Transverse colon (tissue), 4 donors: ENCODE data around the gene HSD11B1. TPM values are rescaled to one million over a fixed set of nuclear protein-coding genes. Genes with fewer than 3 reads are reported as not detected.

Source experiments
- DNase-seq: peaks from one replicate; pipeline ENCODE4 v3.0.0-alpha.2; 2019
- H3K27ac ChIP-seq, 4 donors: fragments of 200-600 bp; sonication (generic); 2 replicates each; pipeline ENCODE4 v1.5.1; 2016 to 2018; ENCODE audit warnings: inconsistent platforms in 4 of 4
- H3K27me3 ChIP-seq: fragments of 200-600 bp; sonication (generic); 2 replicates; pipeline ENCODE4 v1.5.1; 2017; ENCODE audit warnings: inconsistent platforms
- H3K36me3 ChIP-seq, 4 donors: fragments of 200-600 bp; sonication (generic); 2 replicates each; pipeline ENCODE4 v1.5.1; 2017 to 2019; ENCODE audit warnings: inconsistent platforms in 4 of 4
- H3K4me1 ChIP-seq, 4 donors: fragments of 200-600 bp; sonication (generic); 2 replicates each; pipeline ENCODE4 v1.5.1; 2017 to 2020; ENCODE audit warnings: inconsistent platforms in 4 of 4
- H3K4me3 ChIP-seq, 4 donors: fragments of 200-600 bp; sonication (generic); 1 replicate in 1 of 4; 2 replicates in 3 of 4; pipeline versions ENCODE4 v1.5.1 to v1.6.1; 2017 to 2019; ENCODE audit warnings: inconsistent platforms in 4 of 4
- H3K9me3 ChIP-seq, 2 donors: fragments of 200-600 bp; sonication (generic); 2 replicates each; pipeline ENCODE4 v1.5.1; 2017 to 2019; ENCODE audit warnings: inconsistent platforms in 2 of 2
- CTCF ChIP-seq, 5 experiments: fragments of 200-600 bp in 3 of 5; fragments of 450-650 bp in 2 of 5; sonication (generic) in 3 of 5; IDR thresholded peaks; 1 replicate in 2 of 5; 2 replicates in 3 of 5; pipeline ENCODE4 v1.5.1; 2016 to 2017; ENCODE audit warnings: antibody characterized with exemption in 5 of 5, inconsistent platforms in 3 of 5, mild to moderate bottlenecking in 2 of 5, moderate library complexity in 1 of 5
- EP300 ChIP-seq: sonication (generic); formaldehyde crosslinking; IDR thresholded peaks from one replicate; pipeline ENCODE4 v1.6.1; 2017; ENCODE audit warnings: antibody characterized with exemption, low read depth
- POLR2A ChIP-seq: fragments of 450-650 bp; IDR thresholded peaks from one replicate; pipeline ENCODE4 v1.6.1; 2016; ENCODE audit warnings: antibody characterized with exemption, mild to moderate bottlenecking, moderate library complexity
- POLR2AphosphoS5 ChIP-seq, 3 donors: sonication (generic); formaldehyde crosslinking; IDR thresholded peaks; one replicate each; pipeline ENCODE4 v1.6.1; 2016; ENCODE audit warnings: antibody characterized with exemption in 3 of 3
- WGBS, 2 donors: methylation state at CpG; one replicate each; pipeline ENCODE4 v1.1.5; 2018; ENCODE audit warnings: low coverage in 1 of 2; 5-methylcytosine and 5-hydroxymethylcytosine counted together
- in situ Hi-C, 4 donors: fragments of 200-750 bp; cut with MboI; loops; one replicate each; pipeline versions ENCODE4 v1.15.0 to v1.15.1; 2017; ENCODE audit warnings: low sequenced_read_pairs in 3 of 4, low pct_ligation_motif_present in 1 of 4, low pct_unique_long_range_greater_than_20kb in 1 of 4
- intact Hi-C: fragments of 100-400 bp; cut with DNase I; formaldehyde crosslinking; loops from one replicate; pipeline ENCODE4 v1.15.1; 2023; ENCODE audit warnings: low total_unique reads
- total RNA-seq, 4 donors: library from RNA; depleted of rRNA; stranded (reverse); fragments of >200 nt; gene quantifications; one replicate each; pipeline ENCODE4 v1.1.0, GENCODE V29; 2016

The HSD11B1 gene
- total RNA-seq, 4 donors from 2014 or later: 1.5 to 3.7 (median 2.6) TPM; not detected in 1

GRCh38 chr1:209733409-209734192, 29.0 kb downstream of the HSD11B1 start:
- WGBS, 2 donors: 71 to 80% methylated on average over 3 of the region's 3 CpGs
- intact Hi-C loops: no loop called here
- no peaks in the 10 kb centered on the region for H3K36me3 ChIP-seq
- no peak for DNase-seq
- H3K27ac ChIP-seq: no peak overlapping the region
- H3K4me1 ChIP-seq: no peaks in the 10 kb centered on the region
- TF ChIP-seq POLR2A (no peak), POLR2AphosphoS5 (IDR thresholded peaks at IDR 0.05) (no peak), CTCF (IDR thresholded peaks at IDR 0.05) (no peak), EP300 (no peak)
- H3K27me3 ChIP-seq: no peaks in the 10 kb centered on the region
- H3K9me3 ChIP-seq: no peaks in the 10 kb centered on the region
- H3K4me3 ChIP-seq: no peak overlapping the region
- in situ Hi-C loops: loop anchor here in 1 of 4 donors (10.0 kb wide), 1 partner anchor 159 kb away; no protein-coding TSS in a partner anchor

- intact Hi-C loops (no loop called here), in situ Hi-C loops (loop anchor here in 1 of 4 donors (10.0 kb wide), 1 partner anchor 162 kb away; no protein-coding TSS in a partner anchor)
- H3K9me3 ChIP-seq: no peaks in the 10 kb centered on the region
- TF ChIP-seq POLR2AphosphoS5 (IDR thresholded peaks at IDR 0.05): no peak
- TF ChIP-seq CTCF (IDR thresholded peaks at IDR 0.05): no peak
- TF ChIP-seq POLR2A: no peak
- TF ChIP-seq EP300: no peak
- H3K4me3 ChIP-seq: no peak overlapping the region
- no peaks in the 10 kb centered on the region for H3K27me3 ChIP-seq
- H3K27ac ChIP-seq: no peak overlapping the region
- WGBS, 2 donors: 77 to 78% methylated on average over 3 of the region's 3 CpGs
- H3K4me1 ChIP-seq: no peaks in the 10 kb centered on the region
- DNase-seq: no peak
- no peaks in the 10 kb centered on the region for H3K36me3 ChIP-seq
These were observed 32.0 kb downstream of the HSD11B1 start for GRCh38 chr1:209736490-209737117.

GRCh38 chr1:209737118-209737505, 32.5 kb downstream of the HSD11B1 start:
- H3K27ac ChIP-seq: no peak overlapping the region
- no peaks in the 10 kb centered on the region for H3K36me3 ChIP-seq
- in situ Hi-C loops (loop anchor here in 1 of 4 donors (10.0 kb wide), 1 partner anchor 162 kb away; no protein-coding TSS in a partner anchor), intact Hi-C loops (no loop called here)
- H3K9me3 ChIP-seq: no peaks in the 10 kb centered on the region
- H3K4me1 ChIP-seq: no peaks in the 10 kb centered on the region
- H3K27me3 ChIP-seq: no peaks in the 10 kb centered on the region
- H3K4me3 ChIP-seq: no peak overlapping the region
- no peak for DNase-seq
- no peak for TF ChIP-seq POLR2A
- TF ChIP-seq POLR2AphosphoS5 (IDR thresholded peaks at IDR 0.05): no peak
- no peak for TF ChIP-seq CTCF (IDR thresholded peaks at IDR 0.05)
- no peak for TF ChIP-seq EP300
- 85 to 100% methylated on average over 2 to 5 of the region's 5 CpGs for WGBS, 2 donors

GRCh38 chr1:209738270-209738669, 33.6 kb downstream of the HSD11B1 start:
- intact Hi-C loops: no loop called here
- no peak overlapping the region for H3K4me3 ChIP-seq
- no peak for DNase-seq
- WGBS, 2 donors: 86 to 87% methylated on average over 1 of the region's 1 CpG
- TF ChIP-seq EP300 (no peak), POLR2AphosphoS5 (IDR thresholded peaks at IDR 0.05) (no peak), CTCF (IDR thresholded peaks at IDR 0.05) (no peak), POLR2A (no peak)
- H3K27me3 ChIP-seq: no peaks in the 10 kb centered on the region
- peaks cover 0 to 3% (median 0%) of the 10 kb centered on the region in 4 donors for H3K4me1 ChIP-seq
- no peaks in the 10 kb centered on the region for H3K9me3 ChIP-seq
- H3K36me3 ChIP-seq: no peaks in the 10 kb centered on the region
- H3K27ac ChIP-seq: no peak overlapping the region
- in situ Hi-C loops: loop anchor here in 1 of 4 donors (10.0 kb wide), 1 partner anchor 163 kb away; no protein-coding TSS in a partner anchor
